ENCODE data around the gene FZD7.

FZD7 gene

DNA sequence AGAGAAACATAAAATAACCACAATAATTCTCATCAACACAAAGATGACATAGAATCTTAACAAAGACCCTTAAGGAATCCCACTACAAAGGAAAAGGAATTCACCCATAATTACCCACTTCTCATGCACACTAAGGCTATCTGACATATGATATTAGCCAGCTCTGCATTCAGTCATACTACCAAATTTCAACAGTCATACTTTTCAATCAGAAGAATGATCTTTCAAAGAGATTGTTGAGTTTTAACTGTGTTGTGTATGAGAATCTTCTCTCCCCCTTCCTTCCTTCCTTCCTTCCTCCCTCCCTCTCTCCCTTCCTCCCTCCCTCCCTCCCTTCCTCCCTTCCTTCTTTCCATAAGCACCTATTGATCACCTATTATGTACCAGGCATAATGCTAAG is 17.0 kb downstream of the FZD7 start:
- Histone ChIP-seq H3K27me3 (peaks cover 19% of the 10 kb centered on the region), H3K36me3 (no peaks in the 10 kb centered on the region), H3K4me3 (ENCODE audit: low read depth in 1 of 2, low read length in 1 of 2) (no peak overlapping the region), H3K4me1 (ENCODE audit: control insufficient read depth in 1 of 2, insufficient read depth in 1 of 2, low read depth in 1 of 2, low read length in 1 of 2) (no peaks in the 10 kb centered on the region), H3K27ac (no peak overlapping the region), H3K9me3 (no peaks in the 10 kb centered on the region)
- TF ChIP-seq, protein P1, sequence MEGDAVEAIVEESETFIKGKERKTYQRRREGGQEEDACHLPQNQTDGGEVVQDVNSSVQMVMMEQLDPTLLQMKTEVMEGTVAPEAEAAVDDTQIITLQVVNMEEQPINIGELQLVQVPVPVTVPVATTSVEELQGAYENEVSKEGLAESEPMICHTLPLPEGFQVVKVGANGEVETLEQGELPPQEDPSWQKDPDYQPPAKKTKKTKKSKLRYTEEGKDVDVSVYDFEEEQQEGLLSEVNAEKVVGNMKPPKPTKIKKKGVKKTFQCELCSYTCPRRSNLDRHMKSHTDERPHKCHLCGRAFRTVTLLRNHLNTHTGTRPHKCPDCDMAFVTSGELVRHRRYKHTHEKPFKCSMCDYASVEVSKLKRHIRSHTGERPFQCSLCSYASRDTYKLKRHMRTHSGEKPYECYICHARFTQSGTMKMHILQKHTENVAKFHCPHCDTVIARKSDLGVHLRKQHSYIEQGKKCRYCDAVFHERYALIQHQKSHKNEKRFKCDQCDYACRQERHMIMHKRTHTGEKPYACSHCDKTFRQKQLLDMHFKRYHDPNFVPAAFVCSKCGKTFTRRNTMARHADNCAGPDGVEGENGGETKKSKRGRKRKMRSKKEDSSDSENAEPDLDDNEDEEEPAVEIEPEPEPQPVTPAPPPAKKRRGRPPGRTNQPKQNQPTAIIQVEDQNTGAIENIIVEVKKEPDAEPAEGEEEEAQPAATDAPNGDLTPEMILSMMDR (IDR thresholded peaks at IDR 0.05), result no peak

DNA sequence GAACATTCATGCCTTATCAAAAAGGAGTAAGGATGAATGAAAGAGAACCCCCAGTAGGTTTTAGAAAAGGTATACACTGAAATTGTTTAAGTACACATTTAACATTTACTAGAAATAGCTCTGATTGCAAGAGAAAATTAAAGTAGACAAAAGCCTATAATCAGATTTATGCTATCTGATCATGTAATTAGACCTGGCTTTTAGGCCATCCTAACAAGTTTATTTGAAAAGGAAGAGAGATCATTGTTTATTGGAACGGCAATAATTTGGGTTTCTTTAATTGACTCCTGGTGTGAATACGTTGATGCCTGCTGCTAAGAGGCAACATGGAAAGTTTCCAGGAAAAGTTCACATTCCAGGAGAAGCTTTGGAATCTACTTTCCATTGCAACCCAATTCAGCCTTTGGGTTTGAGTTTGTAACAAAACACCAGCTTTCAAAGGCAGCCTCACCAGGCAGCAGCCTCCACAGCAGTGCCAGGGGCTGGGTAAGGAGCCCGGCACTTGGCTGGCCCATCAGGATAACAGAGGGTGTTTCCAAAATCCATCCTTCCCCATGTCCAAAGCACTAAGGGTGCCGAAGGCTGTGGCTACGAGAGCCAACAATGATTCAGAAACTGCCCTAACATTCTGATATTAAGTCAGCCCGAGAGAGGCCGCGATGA is 18.0 kb downstream of the FZD7 start:
- Histone ChIP-seq H3K4me3 (ENCODE audit: low read depth in 1 of 2, low read length in 1 of 2) (no peak overlapping the region), H3K27me3 (peaks cover 19% of the 10 kb centered on the region), H3K36me3 (no peaks in the 10 kb centered on the region), H3K4me1 (ENCODE audit: control insufficient read depth in 1 of 2, insufficient read depth in 1 of 2, low read depth in 1 of 2, low read length in 1 of 2) (no peaks in the 10 kb centered on the region), H3K9me3 (no peaks in the 10 kb centered on the region), H3K27ac (no peak overlapping the region)
- TF ChIP-seq, protein P1 (IDR thresholded peaks at IDR 0.05), result no peak

DNA sequence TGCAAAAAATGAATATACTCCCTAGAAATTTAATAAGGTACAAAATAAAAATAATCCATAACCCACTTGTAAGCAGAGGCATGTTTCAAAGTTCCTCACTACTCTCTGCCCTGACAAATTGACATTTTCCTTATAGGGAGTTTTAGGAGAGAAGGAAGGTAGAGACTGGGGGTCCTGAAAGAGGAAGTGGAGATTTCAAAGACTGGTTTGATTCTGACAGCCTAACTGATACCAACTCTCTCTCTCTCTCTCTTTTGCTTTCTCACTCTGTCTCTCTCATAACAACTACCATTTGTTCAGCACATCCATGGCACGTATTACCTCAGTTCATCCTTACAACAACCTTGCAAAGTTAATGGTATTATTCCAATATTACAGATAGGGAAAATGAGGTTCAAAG is 18.6 kb downstream of the FZD7 start:
- H3K36me3 ChIP-seq, result no peaks in the 10 kb centered on the region
- H3K9me3 ChIP-seq, result no peaks in the 10 kb centered on the region
- no peaks in the 10 kb centered on the region for H3K4me1 ChIP-seq (ENCODE audit: control insufficient read depth in 1 of 2, insufficient read depth in 1 of 2, low read depth in 1 of 2, low read length in 1 of 2)
- no peak overlapping the region for H3K27ac ChIP-seq
- peaks cover 17% of the 10 kb centered on the region for H3K27me3 ChIP-seq
- no peak overlapping the region for H3K4me3 ChIP-seq (ENCODE audit: low read depth in 1 of 2, low read length in 1 of 2)
- TF ChIP-seq, protein P1 (IDR thresholded peaks at IDR 0.05), result no peak

DNA sequence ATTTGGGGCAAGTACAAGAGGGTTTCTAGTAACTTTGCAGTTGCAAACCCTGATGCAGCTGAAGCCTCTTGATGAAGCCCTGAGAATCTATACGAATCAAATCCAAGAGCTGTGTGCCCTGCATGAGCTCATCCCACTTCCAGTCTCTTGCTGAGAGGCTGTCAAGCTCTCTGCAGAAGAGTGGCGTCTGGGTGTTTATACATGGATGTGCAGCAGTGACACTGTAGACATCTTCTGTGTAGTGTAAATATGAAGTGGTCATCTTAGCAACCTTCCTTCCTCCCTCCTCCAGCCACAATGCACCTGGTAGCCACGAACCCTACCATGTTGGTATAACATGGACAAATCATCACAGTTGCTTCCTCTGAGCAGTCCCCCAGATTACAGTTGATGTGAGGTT is 21.0 kb downstream of the FZD7 start:
- no peaks in the 10 kb centered on the region for H3K36me3 ChIP-seq
- H3K4me1 ChIP-seq (ENCODE audit: control insufficient read depth in 1 of 2, insufficient read depth in 1 of 2, low read depth in 1 of 2, low read length in 1 of 2), result no peaks in the 10 kb centered on the region
- no peak overlapping the region for H3K27ac ChIP-seq
- peaks cover 17% of the 10 kb centered on the region for H3K27me3 ChIP-seq
- TF ChIP-seq, protein P1 (IDR thresholded peaks at IDR 0.05), result no peak
- no peak overlapping the region for H3K4me3 ChIP-seq (ENCODE audit: low read depth in 1 of 2, low read length in 1 of 2)
- no peaks in the 10 kb centered on the region for H3K9me3 ChIP-seq

DNA sequence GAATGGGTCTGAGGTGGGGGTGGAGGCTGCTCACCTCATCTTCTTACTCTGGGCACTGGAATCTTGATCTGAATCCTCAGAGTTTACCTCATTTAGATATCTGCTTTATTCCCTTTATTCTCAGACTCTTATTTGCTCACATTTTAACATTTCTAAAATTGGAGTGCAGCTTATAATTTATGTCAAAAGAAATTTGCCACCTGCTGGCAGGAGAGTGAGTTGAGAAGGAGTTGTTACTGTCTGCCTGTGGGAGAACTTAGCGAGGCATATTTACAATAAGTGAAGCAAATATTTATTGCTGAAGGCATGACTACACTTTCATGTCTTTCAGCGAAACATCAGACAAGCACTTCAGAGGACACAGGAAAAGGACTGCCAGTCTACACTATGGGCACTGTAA is 23.0 kb downstream of the FZD7 start:
- peaks cover 11% of the 10 kb centered on the region for H3K27me3 ChIP-seq
- no peaks in the 10 kb centered on the region for H3K36me3 ChIP-seq
- no peak overlapping the region for H3K4me3 ChIP-seq (ENCODE audit: low read depth in 1 of 2, low read length in 1 of 2)
- H3K9me3 ChIP-seq, result no peaks in the 10 kb centered on the region
- no peaks in the 10 kb centered on the region for H3K4me1 ChIP-seq (ENCODE audit: control insufficient read depth in 1 of 2, insufficient read depth in 1 of 2, low read depth in 1 of 2, low read length in 1 of 2)
- TF ChIP-seq, protein P1 (IDR thresholded peaks at IDR 0.05), result no peak
- no peak overlapping the region for H3K27ac ChIP-seq

Measured in neutrophil (primary cell).